Progenitor cell of endocrine pancreas (in vitro differentiated cells): ENCODE measurements around the gene FAM83G. TPM values are rescaled to one million over a fixed set of nuclear protein-coding genes. Genes with fewer than 3 reads are reported as not detected.
"Not testable (repeated sequence)": the region's sequence is repeated elsewhere in the genome, so short reads cannot be mapped to it uniquely, and the experiment has no call there.

Source experiments
- DNase-seq: peaks from one replicate; pipeline ENCODE4 v3.0.0; 2021; ENCODE audit warnings: low spot score; ENCODE audit not compliant: unreplicated experiment
- H3K27ac Mint-ChIP-seq: 2 replicates; pipeline ENCODE4 v1.8.0; 2021; ENCODE audit warnings: mild to moderate bottlenecking, moderate library complexity, mixed read lengths
- H3K27me3 Mint-ChIP-seq: 2 replicates; pipeline ENCODE4 v1.8.0; 2021; ENCODE audit warnings: mixed read lengths
- H3K36me3 Mint-ChIP-seq: 2 replicates; pipeline ENCODE4 v1.8.0; 2022; ENCODE audit warnings: mixed read lengths; ENCODE audit not compliant: insufficient read depth
- H3K4me1 Mint-ChIP-seq: 2 replicates; pipeline ENCODE4 v1.8.0; 2021; ENCODE audit warnings: low read depth, mixed read lengths
- H3K4me3 Mint-ChIP-seq: 2 replicates; pipeline ENCODE4 v1.8.0; 2021; ENCODE audit warnings: low read depth, mild to moderate bottlenecking, moderate library complexity, mixed read lengths
- H3K9me3 Mint-ChIP-seq: 2 replicates; pipeline ENCODE4 v1.8.0; 2021; ENCODE audit warnings: low read depth, mixed read lengths
- CTCF ChIP-seq: fragments of 200-600 bp; sonication (generic); IDR thresholded peaks from one replicate; pipeline ENCODE4 v1.5.0; 2021; ENCODE audit warnings: antibody characterized with exemption, mild to moderate bottlenecking; ENCODE audit not compliant: unreplicated experiment
- total RNA-seq: library from RNA; stranded (reverse); gene quantifications from 2 replicates; pipeline ENCODE4 v1.2.1, GENCODE V29; 2021

The FAM83G gene
- total RNA-seq, 1 donor from 2014 or later, result 16.6 TPM

DNA sequence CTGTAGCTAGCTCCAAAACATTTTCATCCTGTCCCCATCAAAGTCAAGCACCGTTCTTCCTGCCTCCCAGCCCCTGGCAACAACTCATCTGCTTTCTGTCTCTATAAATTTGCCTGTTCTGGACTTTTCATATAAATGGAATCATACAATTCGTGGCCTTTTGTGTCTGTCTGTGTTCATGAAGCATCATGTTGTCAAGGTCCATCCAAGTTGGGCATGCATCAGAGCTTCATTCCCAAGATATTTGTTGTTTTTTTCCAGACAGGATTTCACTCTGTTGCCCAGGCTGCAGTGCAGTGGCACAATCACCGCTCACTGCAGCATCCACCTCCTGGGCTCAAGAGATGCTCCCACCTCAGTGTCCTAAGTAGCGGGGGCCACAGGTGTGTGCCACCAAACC, 46.7 kb downstream of the FAM83G start:
- no peak for DNase-seq
- H3K36me3 Mint-ChIP-seq, result no peaks in the 10 kb centered on the region
- no peak for TF ChIP-seq CTCF
- peaks cover 3% of the 10 kb centered on the region for H3K4me1 Mint-ChIP-seq
- no peak overlapping the region for H3K4me3 Mint-ChIP-seq
- no peak overlapping the region for H3K27ac Mint-ChIP-seq
- no peaks in the 10 kb centered on the region for H3K9me3 Mint-ChIP-seq
- H3K27me3 Mint-ChIP-seq, result peaks cover 8% of the 10 kb centered on the region

- TF ChIP-seq CTCF, result no peak
- Mint-ChIP-seq H3K4me1 (peaks cover 3% of the 10 kb centered on the region), H3K9me3 (no peaks in the 10 kb centered on the region), H3K4me3 (no peak overlapping the region), H3K36me3 (no peaks in the 10 kb centered on the region), H3K27me3 (peaks cover 8% of the 10 kb centered on the region), H3K27ac (no peak overlapping the region)
- no peak for DNase-seq
These were observed 48.0 kb downstream of the FAM83G start for GRCh38 chr17:18956581-18956980.

GRCh38 chr17:18956021-18956420, 48.5 kb downstream of the FAM83G start:
- not testable (repeated sequence) for H3K36me3 Mint-ChIP-seq, H3K4me1 Mint-ChIP-seq, H3K4me3 Mint-ChIP-seq

DNA sequence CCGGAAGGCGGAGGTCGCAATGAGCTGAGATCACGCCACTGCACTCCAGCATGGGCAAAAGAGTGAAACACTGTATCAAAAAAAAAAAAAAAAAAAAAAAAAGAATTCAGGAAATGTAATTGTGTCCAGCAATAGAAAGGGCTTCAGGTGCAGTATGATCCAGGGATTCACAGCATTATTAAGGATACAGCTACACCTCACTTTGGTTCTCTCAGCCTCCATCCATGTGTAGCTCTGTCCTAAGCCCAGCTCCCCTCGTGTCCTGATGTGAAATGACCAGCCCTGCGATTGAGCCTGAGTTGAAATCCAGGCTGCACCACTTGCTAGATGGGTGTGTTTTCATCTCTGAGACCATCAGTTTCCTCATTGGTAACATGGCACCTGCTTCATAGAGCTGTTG, 49.6 kb downstream of the FAM83G start:
- no peak for DNase-seq
- Mint-ChIP-seq H3K36me3 (no peaks in the 10 kb centered on the region), H3K4me3 (no peak overlapping the region), H3K27ac (no peak overlapping the region), H3K4me1 (peaks cover 10% of the 10 kb centered on the region), H3K27me3 (peaks cover 5% of the 10 kb centered on the region), H3K9me3 (no peaks in the 10 kb centered on the region)
- no peak for TF ChIP-seq CTCF

More at GRCh38 chr17:18956021-18956420, 48.5 kb downstream of the FAM83G start:
- DNase-seq, H3K27me3 Mint-ChIP-seq, H3K9me3 Mint-ChIP-seq, H3K27ac Mint-ChIP-seq: not testable (repeated sequence)

DNA sequence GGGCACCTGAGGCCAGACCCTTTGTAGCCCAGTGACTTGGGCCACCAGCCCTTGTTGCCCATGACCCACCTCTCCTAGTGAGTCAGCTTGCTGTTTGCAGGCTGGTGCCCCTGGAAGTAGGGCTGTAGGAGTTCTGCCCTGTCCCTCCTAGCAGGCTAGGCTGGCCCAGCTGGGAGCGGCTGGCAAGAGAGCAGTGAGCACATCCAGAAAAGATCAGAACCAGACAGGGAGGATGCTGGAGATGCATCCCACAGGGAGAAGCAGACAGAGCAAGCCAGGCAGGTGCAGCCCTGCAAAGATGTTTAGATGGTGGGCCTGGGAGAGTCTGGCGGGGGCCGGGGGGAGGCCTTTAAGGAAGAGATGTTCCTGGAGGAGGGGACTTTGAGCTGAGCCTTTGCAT, 50.2 kb downstream of the FAM83G start:
- Mint-ChIP-seq H3K4me3 (no peak overlapping the region), H3K27ac (no peak overlapping the region), H3K9me3 (no peaks in the 10 kb centered on the region), H3K27me3 (peaks cover 5% of the 10 kb centered on the region), H3K36me3 (no peaks in the 10 kb centered on the region), H3K4me1 (peaks cover 10% of the 10 kb centered on the region)
- DNase-seq, result no peak
- no peak for TF ChIP-seq CTCF

DNA sequence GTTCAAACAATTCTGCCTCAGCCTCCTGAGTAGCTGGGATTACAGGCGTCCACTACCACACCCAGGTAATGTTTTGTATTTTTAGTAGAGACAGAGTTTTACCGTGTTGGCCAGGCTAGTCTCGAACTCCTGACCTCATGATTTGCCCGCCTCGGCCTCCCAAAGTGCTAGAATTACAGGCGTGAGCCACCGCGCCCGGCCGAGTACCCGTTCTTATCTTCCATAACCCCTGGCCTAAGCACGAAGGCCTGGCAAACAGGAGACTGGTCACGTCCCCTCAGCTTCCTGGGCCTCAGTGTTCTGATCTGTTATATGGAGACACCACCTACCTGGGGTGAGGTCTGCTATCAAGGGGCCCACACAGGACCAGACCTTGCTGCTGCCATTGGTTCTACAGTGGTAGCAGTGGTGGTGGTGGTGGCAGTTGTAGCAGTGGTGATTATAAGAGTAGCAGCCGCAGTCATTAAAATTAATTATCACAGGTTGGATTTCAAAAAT, 51.3 kb downstream of the FAM83G start:
- TF ChIP-seq CTCF, result no peak
- no peak overlapping the region for H3K27ac Mint-ChIP-seq
- DNase-seq, result no peak

More for the DNA sequence above, 51.3 kb downstream of the FAM83G start:
- Mint-ChIP-seq H3K4me1 (peaks cover 10% of the 10 kb centered on the region), H3K27me3 (peaks cover 5% of the 10 kb centered on the region), H3K36me3 (no peaks in the 10 kb centered on the region), H3K4me3 (no peak overlapping the region), H3K9me3 (no peaks in the 10 kb centered on the region)
